Measurements from ENCODE around the gene PRPF6. TPM values are rescaled to one million over a fixed set of nuclear protein-coding genes. Genes with fewer than 3 reads are reported as not detected.

Gene PRPF6
- total and polyA plus RNA-seq, 2 of the 13 experiments (the other 11 are each of a cell fraction or from before 2014, with no cell fraction given): 63.7 to 101 TPM

DNA sequence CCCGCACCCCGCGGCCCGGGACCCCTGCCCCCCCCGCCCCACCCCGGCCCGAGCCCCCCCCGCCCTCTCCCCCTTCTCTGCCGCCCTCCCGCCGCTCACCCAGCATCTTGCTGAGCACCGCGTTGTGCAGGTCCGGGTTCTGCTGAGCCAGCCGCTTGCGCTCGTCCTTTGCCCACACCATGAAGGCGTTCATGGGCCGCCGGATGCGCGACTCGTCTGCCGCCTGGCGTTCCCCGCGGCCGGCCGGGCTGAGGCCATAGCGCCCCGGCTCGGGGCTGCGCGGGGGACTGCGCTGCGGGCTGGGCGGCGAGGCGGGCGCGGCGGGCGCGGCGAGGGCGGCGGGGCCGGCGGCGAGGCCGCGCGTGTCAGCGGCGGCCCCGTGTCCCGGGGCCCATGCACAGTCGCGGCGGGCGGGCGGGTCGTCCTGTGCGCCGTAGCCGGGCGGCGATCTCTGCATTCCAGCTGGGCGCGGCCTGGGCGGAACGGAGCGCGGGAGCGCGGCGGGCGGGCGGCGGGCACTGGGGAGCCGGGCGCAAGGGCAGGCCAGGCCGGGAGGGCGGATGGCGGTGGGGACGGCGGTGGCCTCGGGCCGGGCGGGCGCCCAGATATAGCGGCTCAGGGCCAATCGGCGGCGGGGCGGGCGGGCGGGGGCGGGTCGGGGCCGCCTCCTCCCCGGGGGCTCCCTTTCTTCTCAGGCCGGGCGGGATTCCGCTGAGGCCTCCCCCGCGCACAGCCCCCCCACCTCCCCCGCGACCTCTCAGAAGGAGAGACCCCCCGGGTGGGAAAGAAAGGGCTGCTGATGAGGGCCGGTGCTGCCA is 68.3 kb downstream of the PRPF6 start, which contains the start of gene SOX18 (continued):
- TF ChIP-seq, protein P1, sequence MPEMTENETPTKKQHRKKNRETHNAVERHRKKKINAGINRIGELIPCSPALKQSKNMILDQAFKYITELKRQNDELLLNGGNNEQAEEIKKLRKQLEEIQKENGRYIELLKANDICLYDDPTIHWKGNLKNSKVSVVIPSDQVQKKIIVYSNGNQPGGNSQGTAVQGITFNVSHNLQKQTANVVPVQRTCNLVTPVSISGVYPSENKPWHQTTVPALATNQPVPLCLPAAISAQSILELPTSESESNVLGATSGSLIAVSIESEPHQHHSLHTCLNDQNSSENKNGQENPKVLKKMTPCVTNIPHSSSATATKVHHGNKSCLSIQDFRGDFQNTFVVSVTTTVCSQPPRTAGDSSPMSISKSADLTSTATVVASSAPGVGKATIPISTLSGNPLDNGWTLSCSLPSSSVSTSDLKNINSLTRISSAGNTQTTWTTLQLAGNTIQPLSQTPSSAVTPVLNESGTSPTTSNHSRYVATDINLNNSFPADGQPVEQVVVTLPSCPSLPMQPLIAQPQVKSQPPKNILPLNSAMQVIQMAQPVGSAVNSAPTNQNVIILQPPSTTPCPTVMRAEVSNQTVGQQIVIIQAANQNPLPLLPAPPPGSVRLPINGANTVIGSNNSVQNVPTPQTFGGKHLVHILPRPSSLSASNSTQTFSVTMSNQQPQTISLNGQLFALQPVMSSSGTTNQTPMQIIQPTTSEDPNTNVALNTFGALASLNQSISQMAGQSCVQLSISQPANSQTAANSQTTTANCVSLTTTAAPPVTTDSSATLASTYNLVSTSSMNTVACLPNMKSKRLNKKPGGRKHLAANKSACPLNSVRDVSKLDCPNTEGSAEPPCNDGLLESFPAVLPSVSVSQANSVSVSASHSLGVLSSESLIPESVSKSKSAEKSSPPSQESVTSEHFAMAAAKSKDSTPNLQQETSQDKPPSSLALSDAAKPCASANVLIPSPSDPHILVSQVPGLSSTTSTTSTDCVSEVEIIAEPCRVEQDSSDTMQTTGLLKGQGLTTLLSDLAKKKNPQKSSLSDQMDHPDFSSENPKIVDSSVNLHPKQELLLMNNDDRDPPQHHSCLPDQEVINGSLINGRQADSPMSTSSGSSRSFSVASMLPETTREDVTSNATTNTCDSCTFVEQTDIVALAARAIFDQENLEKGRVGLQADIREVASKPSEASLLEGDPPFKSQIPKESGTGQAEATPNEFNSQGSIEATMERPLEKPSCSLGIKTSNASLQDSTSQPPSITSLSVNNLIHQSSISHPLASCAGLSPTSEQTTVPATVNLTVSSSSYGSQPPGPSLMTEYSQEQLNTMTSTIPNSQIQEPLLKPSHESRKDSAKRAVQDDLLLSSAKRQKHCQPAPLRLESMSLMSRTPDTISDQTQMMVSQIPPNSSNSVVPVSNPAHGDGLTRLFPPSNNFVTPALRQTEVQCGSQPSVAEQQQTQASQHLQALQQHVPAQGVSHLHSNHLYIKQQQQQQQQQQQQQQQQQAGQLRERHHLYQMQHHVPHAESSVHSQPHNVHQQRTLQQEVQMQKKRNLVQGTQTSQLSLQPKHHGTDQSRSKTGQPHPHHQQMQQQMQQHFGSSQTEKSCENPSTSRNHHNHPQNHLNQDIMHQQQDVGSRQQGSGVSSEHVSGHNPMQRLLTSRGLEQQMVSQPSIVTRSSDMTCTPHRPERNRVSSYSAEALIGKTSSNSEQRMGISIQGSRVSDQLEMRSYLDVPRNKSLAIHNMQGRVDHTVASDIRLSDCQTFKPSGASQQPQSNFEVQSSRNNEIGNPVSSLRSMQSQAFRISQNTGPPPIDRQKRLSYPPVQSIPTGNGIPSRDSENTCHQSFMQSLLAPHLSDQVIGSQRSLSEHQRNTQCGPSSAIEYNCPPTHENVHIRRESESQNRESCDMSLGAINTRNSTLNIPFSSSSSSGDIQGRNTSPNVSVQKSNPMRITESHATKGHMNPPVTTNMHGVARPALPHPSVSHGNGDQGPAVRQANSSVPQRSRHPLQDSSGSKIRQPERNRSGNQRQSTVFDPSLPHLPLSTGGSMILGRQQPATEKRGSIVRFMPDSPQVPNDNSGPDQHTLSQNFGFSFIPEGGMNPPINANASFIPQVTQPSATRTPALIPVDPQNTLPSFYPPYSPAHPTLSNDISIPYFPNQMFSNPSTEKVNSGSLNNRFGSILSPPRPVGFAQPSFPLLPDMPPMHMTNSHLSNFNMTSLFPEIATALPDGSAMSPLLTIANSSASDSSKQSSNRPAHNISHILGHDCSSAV (CRISPR knock-in tag; IDR thresholded peaks at IDR 0.05; ENCODE audit: borderline replicate concordance): no peak
- no peak for TF ChIP-seq ZSCAN30 (CRISPR knock-in tag; IDR thresholded peaks at IDR 0.05)
- TF ChIP-seq RNF2 (conservative IDR thresholded peaks at IDR 0.05; ENCODE audit: low read depth): no peak
- TF ChIP-seq ZNF329 (CRISPR knock-in tag; IDR thresholded peaks at IDR 0.05; ENCODE audit: low read depth): 0 out of 2 replicates have a peak, but pooled peaks have one; percentile 54
- no peak for TF ChIP-seq NKX3-1 (CRISPR knock-in tag; IDR thresholded peaks at IDR 0.05)
- TF ChIP-seq GTF2F1 (IDR thresholded peaks at IDR 0.05; ENCODE audit: low read length): no peak
- TF ChIP-seq ZFP91 (CRISPR knock-in tag; IDR thresholded peaks at IDR 0.05; ENCODE audit: borderline replicate concordance): no peak
- TF ChIP-seq ELF1 (CRISPR knock-in tag; IDR thresholded peaks at IDR 0.05): no peak
- no peak for TF ChIP-seq NBN (conservative IDR thresholded peaks at IDR 0.05)
- no peak; the same call in 1 of the 2 replicates for TF ChIP-seq ZNF589 (CRISPR knock-in tag; conservative IDR thresholded peaks at IDR 0.05)
- no peak for TF ChIP-seq NCOA2 (CRISPR knock-in tag; IDR thresholded peaks at IDR 0.05)
- TF ChIP-seq ZNF333 (CRISPR knock-in tag; IDR thresholded peaks at IDR 0.05; ENCODE audit: borderline replicate concordance): no peak
- TF ChIP-seq TBP (CRISPR knock-in tag; IDR thresholded peaks at IDR 0.05): no peak
- TF ChIP-seq ARHGAP35 (CRISPR knock-in tag; IDR thresholded peaks at IDR 0.05; ENCODE audit: borderline replicate concordance): no peak
- TF ChIP-seq, protein P2, sequence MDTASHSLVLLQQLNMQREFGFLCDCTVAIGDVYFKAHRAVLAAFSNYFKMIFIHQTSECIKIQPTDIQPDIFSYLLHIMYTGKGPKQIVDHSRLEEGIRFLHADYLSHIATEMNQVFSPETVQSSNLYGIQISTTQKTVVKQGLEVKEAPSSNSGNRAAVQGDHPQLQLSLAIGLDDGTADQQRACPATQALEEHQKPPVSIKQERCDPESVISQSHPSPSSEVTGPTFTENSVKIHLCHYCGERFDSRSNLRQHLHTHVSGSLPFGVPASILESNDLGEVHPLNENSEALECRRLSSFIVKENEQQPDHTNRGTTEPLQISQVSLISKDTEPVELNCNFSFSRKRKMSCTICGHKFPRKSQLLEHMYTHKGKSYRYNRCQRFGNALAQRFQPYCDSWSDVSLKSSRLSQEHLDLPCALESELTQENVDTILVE (CRISPR knock-in tag; IDR thresholded peaks at IDR 0.05): 0 out of 2 replicates have a peak, but pooled peaks have one; percentile 8
- TF ChIP-seq NFE2 (CRISPR knock-in tag; IDR thresholded peaks at IDR 0.05): no peak
- no peak for TF ChIP-seq ZNF207 (IDR thresholded peaks at IDR 0.05; ENCODE audit: borderline replicate concordance)
- TF ChIP-seq NFKBIZ (CRISPR knock-in tag; IDR thresholded peaks at IDR 0.05): no peak

Measured in HepG2 (cell line).